ENCODE results near the gene NUDT8. TPM values are rescaled to one million over a fixed set of nuclear protein-coding genes. Genes with fewer than 3 reads are reported as not detected.
"Not testable (repeated sequence)": the region's sequence is repeated elsewhere in the genome, so short reads cannot be mapped to it uniquely, and the experiment has no call there.

Gene NUDT8
- total RNA-seq, 1 experiment from 2014 or later: 5.3 TPM

- not testable (repeated sequence) for DNase-seq (ENCODE audit: low spot score)
Measured at GRCh38 chr11:67660752-67661151, 31.0 kb upstream of the NUDT8 start.

DNA sequence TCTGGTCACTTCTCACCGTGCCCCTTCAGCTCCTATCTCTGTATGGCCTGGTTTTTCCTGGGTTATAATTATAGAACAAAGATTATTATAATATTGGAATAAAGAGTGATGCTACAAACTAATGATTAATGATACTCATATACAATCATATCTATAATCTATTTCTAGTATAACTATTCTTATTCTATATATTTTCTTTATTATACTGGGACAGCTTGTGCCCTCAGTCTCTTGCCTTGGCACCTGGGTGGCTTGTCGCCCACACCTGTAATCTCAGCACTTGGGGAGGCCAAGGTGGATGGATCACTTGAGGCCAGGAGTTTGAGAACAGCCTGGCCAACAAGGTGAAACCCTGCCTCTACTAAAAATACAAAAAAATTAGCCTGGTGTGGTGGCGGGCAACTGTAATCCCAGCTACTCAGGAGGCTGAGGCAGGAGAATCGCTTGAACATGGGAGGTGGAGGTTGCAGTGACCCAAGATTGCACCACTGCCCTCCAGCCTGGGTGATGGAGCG is 30.0 kb upstream of the NUDT8 start:
- not testable (repeated sequence) for DNase-seq (ENCODE audit: low spot score)

- DNase-seq (ENCODE audit: low spot score): no peak
Measured at GRCh38 chr11:67657300-67657699, 27.6 kb upstream of the NUDT8 start.

- DNase-seq (ENCODE audit: low spot score): no peak
Measured at GRCh38 chr11:67656278-67656922, 26.7 kb upstream of the NUDT8 start.

DNA sequence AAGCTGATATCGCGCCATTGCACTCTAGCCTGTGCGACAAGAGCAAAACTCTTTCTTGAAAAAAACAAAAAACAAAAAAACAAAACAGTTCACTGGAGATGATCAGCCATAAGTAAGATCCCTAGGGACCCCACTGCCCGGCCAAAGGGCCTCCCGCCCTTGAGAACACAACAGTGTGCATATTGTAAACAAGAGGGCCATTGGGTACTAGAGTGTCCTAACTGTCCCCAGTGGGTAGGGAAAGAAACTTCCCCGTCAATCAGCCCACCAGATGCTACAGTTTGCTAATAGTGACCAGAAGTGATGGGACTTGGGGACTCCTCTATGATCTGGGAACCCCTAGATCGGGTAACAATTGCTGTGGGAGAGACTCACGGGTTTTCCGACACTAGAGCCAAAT is 24.5 kb upstream of the NUDT8 start:
- no peak for DNase-seq (ENCODE audit: low spot score)

GRCh38 chr11:67652965-67653845 is 23.5 kb upstream of the NUDT8 start:
- DNase-seq (ENCODE audit: low spot score): no peak

- no peak for DNase-seq (ENCODE audit: low spot score)
Measured at GRCh38 chr11:67651976-67652781, 22.4 kb upstream of the NUDT8 start.

- DNase-seq (ENCODE audit: low spot score): peak; percentile 14
Measured at GRCh38 chr11:67649634-67650510, 20.1 kb upstream of the NUDT8 start.

DNA sequence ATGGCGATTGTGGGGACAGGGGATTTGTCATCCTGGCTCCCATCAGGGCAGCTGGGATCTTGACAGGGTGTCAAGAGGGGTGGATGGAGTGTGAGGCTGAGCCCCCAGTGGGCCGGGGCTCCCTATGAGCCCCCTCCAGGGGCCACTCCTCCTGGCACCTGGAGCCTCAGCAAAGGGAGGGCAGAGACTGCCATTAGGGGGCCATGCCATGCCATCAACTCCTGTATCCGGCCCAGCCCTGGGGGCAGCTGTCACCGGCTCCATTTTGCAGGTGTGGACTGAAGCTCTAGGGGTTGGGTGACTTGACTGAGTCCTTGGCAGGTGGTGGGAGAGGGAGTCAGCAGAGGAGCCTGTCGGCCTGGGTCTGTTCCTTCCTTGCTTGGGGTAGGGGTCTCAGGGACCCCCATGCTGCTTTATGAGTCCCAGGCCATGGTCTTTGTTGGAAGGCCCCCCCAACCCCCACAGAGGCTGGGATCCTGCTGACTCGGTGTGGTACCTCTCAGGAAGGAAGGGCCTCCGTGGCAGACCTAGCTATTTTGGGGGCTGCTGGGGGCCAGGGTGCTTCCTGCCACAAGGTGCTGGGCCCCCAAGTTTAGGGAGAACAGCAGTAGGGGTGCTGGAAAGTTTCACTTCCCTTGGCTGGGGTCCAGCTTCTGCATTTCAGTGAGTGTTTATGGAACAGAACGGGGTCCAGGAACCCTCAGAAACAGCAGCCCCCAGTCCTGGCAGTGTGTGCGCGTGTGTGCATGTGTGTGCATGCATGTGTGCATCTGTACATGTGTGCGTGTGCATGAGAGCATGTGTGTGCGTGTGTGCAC is 19.3 kb upstream of the NUDT8 start:
- DNase-seq (ENCODE audit: low spot score): no peak

DNA sequence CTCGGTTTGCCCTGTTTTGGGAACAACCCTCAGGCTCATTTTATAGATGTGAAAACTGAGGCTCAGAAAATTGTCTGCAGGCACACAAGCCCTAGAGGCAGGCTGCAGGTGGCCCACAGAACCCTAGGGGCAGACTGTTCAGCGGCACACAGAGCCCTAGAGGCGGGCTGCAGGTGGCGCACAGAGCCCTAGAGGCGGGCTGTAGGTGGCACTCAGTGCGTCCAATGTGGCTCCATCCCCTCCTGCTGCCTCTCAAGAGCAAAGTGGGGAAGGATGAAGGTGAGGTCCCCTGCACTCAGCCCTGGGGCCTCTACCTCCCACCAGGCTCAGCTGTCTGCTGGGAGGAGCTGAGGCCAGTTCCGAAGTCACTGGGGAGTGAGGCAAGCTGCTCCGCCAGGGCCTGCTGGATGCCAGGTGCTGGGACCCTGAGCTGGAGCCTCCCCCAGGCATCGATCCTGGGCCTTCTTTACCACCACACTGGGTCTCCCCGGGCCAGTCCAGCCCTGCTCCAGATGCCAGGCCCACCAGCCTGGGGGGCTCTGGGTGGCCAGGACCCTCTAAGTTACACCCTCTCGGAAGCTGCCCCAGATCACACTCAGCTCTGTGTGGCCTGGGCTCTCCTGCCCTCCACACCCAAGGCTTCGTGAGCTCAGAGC is 18.5 kb upstream of the NUDT8 start:
- no peak for DNase-seq (ENCODE audit: low spot score)

DNA sequence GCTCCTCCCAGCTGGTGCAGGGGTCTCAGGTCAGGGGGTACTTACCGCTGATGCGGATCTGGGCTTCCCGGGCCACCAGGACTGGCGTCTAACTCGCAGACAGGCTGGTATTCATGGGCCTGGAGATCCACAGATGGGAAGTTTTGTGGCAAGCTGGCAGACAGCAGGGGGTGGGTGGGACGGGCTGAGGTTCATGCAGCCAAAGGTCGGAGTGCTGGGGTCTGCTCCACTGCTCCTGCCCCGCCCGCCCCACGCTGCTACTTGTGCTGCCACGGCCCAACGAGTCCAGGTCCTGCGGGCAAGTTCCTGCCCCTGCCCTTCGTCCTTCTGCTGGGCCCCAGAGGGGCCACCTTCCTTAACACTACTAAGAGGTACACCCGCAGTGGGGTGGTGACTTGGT is 17.7 kb upstream of the NUDT8 start:
- DNase-seq (ENCODE audit: low spot score): no peak

- no peak for DNase-seq (ENCODE audit: low spot score)
Measured at GRCh38 chr11:67646535-67647336, 17.0 kb upstream of the NUDT8 start.

DNA sequence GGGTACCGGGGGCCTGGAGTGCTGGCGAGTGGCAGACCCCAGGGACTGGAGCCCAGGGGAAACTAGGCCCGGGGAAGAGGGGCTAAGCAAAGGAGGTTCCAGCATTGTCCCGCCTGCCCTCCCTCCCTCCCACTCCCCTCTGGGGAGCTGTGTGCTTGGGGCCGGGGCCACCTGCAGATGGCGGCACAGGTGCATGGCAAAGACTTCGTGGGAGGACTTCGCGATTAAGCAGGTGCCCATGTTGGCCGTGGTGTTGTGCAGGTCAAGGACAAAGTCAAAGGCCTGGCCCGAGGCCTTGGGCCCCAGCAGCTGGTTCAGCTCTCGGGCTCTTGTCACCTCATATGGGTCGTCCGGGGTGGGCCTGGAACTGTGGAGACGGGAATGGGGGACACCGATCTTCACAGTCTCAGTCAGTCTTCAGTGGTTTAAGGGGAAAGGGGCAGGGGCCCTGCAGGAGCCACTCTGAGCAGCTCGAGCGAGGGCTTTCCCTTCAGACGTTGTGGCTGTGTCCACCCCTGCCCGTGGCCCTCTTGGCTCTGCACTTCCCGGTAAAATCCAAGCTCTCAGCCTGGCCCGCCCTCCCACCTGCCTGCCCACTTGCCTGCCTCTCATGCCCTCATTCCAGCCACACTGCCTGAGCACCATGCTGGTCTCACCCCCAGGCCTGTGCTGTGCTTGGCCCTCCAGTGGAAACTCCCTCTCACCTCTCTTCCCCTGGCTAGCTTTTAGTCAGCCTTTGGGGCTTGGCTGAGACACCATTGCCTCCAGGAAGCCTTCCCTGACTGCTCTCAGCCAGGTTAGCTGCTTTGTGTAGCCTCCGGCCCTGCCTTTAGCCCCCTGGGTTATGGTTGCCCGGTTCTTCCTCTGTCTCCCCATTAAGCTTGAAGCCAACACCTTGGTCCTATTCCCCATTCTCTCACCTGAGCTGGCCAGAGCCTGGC is 16.1 kb upstream of the NUDT8 start:
- no peak for DNase-seq (ENCODE audit: low spot score)

DNA sequence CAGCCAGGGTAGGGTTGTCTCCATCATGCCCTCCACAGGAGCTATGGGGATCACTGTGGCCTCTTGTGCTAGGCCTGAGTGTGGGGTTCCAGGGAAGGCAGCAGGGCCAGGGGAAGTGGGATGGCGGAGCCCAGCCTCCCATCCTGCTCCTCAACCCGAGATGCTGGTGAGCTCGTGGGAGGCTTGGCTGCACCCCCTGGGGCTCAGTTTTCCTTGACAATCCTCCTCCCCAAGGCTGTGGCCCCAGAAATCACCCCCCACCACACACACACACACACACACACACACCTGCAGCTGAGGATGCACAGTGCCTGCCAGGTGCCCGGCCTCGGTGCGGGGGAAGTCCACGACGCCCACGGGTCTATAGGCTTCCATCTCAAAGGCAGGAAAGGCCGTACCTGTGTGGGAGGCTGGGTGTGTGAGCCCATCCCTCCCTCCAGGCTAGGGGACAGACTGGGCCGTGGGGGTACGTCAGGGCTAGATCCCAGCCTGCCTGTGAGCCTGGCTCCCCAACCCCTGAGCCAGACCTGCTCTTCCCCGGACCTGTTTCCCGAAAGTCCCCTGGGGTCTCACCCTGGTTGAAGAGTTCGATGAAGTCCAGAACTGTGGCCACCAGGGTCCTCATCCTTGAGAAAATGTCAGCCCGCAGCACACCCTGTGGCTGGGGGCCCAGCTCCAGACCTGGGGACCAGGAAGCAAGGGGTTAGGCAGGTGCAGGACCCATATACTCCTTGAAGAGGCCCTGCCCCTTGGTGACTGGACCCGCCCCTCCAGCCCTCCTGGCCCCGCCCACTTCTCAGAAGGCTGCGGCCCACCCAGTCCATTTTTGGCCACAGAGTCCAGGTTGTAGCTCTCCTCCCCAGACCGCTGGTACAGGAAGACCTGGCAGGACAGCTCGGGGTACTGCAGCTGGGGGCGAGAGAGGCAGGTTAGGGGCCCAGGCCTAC is 15.0 kb upstream of the NUDT8 start:
- no peak for DNase-seq (ENCODE audit: low spot score)

DNA sequence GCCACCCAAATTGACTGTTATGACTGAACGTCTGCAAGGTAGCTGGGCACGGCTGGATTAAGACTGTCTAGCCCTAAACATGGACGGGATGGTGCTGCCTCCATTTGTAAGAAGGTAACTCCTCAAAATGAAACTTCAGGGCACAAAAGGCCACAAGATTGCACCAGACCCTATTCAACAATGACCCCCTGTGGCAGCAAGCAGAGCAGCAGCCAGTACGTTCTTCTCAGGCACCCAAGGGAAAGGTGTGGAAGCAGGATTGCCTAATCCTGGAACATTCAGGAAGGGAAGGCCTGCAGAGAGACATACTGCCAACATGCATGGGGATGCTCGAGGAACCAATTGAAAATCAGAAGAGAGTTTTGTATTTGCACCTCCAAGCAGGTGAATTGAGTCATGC is 14.3 kb upstream of the NUDT8 start:
- no peak for DNase-seq (ENCODE audit: low spot score)
